Dermis blood vessel endothelial cell (primary cell): ENCODE results near the gene APH1A. TPM values are rescaled to one million over a fixed set of nuclear protein-coding genes. Genes with fewer than 3 reads are reported as not detected.
"Not testable (repeated sequence)": the region's sequence is repeated elsewhere in the genome, so short reads cannot be mapped to it uniquely, and the experiment has no call there.

Source experiments
- DNase-seq: peaks from one replicate; pipeline ENCODE4 v3.0.0; 2010
- total RNA-seq: library from RNA; depleted of rRNA; stranded (reverse); fragments of >200 nt; gene quantifications from 2 replicates; pipeline ENCODE4 v1.2.3, GENCODE V29; 2014

The APH1A gene
- total RNA-seq, 1 donor from 2014 or later = 182 TPM

DNA sequence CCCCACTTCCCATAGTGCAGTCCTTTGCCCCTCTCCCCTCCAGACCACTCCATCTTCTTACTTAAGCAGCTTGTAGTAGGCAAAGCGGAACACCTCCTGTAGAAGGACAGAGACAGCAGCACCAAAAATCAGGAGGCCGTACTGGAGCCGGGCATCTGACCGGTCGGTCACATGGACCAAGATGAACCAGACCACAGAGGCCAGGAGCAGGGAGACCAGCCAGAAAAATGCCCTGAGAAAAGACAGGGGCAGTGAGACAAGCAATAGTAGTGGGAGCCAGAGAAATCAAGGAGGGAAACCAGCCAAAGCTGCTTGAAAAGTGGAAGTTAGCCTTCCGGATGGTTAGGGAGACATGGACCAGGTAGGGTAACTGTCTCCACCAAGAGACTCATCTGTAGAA, 920 bp downstream of the APH1A start:
- peak; percentile 13 for DNase-seq

DNA sequence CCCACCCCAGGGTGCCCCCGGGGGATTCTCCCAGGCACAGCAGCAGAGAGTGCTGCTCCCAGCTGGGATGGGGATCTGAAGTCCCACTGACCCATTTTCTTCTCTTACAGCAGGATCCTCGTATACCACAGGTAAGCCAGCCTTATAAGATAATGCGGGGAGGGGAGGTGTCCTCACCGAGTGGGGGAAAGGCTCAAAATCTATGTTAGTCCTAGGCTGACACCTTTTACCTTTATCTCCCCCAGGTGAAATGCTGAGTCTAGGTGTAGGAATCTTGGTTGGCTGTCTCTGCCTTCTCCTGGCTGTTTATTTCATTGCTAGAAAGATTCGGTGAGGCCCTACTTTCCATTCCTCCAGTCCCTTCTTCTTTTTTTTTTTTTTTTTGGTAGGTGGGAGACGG, 5.3 kb downstream of the APH1A start:
- no peak for DNase-seq

DNA sequence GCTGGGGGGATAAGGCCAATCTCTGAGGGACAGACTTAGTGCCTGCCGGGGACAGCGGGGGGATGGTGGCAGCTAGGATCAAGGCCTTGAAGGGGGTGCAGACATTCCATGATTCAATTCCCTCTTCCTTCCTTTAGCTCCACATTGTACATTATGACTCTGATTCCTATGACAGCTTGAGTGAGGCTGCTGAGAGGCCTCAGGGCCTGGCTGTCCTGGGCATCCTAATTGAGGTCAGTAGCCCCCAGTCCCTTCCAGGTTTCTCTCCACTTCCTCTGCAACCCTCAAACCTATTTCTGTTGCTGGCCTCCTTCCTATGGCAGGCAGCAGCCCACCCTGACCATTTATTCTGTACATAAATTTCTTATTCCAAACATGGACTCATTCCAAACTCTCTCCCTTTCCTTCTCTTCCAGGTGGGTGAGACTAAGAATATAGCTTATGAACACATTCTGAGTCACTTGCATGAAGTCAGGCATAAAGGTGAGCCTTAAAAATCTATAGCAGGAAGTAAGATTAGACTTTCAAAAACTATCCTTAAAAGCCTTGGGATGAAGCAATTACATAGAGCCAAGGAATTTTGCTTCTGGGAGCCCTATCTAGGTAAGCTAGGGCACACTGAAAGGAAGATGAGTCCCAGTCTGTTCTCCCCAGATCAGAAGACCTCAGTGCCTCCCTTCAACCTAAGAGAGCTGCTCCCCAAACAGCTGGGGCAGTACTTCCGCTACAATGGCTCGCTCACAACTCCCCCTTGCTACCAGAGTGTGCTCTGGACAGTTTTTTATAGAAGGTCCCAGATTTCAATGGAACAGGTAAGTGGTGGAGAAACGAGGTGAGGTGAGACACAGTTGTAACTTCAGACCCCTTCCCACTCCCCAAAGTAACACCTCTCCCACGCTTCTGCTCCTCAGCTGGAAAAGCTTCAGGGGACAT, 6.2 kb downstream of the APH1A start:
- DNase-seq = peak; percentile 15

DNA sequence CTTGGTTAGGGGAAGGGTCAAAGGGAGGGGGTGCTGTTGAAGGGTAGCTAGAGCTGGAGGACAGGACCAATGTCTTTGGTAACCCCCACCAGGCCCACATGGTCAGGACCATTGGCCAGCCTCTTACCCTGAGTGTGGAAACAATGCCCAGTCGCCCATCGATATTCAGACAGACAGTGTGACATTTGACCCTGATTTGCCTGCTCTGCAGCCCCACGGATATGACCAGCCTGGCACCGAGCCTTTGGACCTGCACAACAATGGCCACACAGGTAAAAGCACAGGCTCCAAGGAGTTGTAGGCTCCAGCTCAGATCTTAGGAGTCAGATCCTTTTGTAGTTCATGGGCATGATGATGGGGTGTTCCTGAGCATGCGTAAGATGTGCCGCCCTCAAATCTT, 7.4 kb downstream of the APH1A start:
- DNase-seq = no peak

DNA sequence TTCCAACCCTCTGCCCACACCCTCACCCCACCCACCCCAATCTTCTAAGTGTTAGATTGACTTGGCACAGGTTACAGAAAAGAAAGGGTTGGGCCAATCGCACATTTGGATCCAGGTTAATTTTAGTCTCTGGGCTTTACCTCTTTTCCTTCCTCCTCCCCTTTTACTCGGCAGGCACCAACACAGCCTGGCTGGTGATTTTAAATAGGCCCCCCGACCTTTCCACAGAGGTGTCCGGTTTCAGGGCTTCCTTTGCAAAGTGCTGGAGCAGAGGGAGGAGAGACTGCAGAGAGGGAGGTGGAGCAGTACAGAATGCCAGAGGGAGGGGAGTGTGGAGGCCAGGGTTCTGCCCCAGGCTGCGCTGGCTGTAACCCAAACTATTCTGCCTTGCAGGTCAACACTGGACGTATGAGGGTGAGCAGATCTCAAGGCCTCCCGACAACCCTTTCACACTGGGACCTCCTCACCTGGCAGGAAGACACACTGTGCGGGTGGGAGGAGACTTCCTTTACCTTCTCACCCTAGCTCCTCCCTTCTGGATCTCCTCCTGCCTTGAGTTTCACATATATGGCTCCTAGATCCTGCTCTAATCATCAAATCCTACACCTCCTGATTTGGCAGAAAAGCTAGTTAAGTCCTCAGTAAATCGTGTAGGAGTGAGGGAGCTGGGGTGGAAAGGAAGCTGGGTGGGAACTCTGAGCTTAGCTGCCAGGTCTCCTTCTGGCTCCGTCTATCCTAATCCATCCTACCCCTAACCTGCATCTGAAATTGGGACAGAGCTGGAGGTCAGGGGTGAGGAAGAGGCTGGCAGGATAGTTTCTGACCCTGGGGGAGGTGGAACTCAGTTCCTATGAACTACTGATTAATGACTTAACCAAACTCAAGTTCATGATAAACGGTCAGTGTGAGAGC, 8.8 kb downstream of the APH1A start:
- no peak for DNase-seq

DNA sequence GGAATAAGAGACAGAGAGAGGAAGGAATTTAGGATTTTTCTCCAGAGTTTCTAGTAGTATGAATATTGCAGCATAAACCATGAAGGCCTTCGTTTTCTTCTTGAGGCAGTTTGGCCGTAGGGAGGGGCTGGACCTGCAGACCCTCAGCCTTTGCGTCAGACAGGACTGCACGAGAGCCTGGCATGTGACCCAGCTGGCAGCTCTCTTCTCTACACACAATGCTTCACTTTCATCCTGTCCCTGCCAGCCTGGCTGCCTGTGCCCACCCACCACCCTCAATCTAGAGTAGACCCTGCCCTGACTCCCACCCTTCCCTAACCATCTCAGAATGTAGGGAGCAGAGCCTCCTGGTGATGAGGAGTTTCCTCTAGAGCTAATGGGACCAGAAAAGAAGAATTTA, 9.6 kb downstream of the APH1A start:
- DNase-seq = no peak

DNA sequence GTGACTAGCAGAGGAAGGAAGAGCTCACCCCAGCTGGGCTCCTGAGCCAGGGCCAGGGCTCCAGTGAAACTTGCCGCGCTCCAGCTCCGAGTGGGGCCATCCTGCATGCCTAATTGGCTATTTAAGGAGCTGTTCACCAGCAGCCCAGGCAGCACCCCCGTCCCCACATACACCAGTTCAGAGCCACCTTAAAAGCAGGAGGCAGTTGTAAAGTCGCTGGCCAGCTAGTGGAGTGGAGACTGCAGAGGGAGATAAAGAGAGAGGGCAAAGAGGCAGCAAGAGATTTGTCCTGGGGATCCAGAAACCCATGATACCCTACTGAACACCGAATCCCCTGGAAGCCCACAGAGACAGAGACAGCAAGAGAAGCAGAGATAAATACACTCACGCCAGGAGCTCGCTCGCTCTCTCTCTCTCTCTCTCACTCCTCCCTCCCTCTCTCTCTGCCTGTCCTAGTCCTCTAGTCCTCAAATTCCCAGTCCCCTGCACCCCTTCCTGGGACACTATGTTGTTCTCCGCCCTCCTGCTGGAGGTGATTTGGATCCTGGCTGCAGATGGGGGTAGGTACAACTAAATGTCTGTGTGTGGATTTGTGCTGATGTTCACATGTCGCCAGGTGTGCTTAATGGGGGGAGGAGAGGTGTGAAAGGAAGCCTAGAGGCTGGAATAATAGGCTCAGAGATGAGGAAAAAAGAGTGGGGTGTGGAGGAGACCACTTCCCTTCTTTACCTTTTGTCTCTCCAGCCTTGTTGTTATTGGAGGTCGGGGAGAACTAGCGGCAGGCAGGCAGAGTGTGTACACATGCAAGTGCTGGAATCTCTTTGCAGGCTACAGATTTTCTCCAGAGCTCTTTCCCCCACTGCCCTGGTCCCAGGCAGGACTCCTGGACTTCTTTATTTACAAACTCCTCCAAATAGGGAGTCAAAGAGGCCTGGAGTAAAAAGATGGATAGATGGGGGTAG, 10.9 kb downstream of the APH1A start, which contains the start of gene CA14:
Gene CA14 (plus strand): TSS at position 151 of the 962 bp plus-strand sequence. CDS start 355 bp downstream, at position 506.
- DNase-seq = no peak

DNA sequence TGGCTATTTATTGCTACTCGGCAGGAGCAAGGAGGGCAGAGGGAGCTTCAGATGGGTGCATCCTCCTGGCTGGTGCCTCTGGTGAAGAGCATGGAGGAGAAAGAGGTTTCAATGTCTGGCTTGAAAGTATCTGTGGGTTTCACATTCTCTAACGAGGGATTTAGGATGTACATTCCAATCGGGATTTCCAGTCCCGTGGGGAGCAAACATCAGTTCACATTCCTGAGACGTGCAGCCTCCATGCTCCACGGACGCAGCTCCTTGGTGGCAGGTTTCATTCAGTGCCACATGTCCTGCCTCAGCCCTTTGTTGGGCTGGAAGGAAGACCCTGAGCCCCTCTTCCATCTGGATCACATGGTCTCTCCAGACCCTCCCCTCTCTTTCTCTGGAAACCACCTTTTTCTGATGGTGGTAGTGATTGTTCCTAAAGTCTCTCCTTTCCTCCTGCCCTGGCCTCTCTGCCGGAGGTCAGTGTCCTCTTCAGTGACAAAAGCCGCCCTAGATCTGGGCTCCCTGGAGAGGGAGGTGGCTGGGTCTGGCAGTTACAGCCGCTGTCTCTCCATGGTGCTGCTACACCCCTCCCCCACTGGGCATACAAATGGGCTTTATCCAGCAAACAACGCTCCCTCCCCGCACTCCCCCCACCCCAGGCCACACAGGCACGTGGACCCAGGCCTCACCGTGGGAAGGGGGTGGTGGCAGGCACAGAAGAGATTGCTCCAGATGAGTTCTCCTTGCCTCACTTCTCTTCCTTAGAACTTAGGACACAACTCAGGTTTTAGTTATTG, 12.1 kb downstream of the APH1A start:
- DNase-seq = no peak

DNA sequence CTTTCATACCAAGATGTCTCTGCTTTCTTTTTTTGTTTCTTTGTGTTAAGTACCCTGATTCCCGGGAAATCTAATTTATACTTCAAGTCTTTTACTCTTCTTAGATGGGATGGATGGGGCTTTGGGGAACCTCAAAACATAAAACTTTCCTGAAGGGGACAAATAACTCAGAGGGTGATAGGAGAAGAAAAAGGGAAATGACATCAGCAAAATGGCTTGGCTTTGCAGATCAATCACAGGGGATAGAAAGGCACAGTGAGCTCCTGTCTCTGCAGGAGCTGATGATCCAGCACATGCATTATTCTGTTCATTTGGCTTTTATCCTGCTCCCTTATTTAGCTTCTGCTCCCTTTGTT, 12.6 kb downstream of the APH1A start:
- no peak for DNase-seq

DNA sequence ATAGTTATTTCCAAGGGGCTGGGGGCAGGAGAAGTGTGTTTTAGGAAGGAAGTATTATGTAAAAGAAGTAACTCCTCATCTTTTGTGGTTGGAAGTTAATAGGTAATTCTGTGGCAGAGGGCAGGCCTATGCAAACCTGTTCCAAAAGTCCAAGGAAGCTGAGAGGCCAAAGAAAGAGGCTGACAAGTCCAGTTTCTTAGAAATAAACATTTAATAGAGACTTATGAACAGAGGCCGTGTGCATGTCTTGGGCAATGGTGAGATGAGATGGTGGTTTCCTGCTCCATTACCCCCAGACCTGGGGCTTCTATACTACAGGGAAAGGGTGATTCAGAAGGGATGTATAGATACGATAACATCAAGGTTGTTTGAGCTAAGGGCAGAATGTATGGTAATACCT, 18.9 kb downstream of the APH1A start:
- no peak for DNase-seq

DNA sequence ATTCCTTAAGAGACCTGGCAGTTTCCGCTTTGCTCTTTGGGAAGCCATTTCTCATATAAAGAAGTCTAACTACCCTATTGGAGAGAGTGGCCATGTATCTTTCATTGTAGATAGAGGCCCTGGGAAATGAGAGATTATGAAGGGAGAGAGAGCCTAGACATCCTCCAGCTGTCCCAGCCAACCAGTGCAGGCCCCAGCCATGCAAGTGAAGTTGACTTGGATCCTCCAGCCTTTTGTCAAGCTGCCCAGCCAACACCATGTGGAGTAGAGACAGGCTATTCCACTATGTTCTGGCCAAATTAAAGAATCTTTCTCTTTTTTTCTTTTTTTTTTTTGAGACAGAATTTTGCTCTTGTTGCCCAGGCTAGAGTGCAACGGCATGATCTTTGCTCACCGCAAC, 25.8 kb downstream of the APH1A start:
- DNase-seq = no peak

DNA sequence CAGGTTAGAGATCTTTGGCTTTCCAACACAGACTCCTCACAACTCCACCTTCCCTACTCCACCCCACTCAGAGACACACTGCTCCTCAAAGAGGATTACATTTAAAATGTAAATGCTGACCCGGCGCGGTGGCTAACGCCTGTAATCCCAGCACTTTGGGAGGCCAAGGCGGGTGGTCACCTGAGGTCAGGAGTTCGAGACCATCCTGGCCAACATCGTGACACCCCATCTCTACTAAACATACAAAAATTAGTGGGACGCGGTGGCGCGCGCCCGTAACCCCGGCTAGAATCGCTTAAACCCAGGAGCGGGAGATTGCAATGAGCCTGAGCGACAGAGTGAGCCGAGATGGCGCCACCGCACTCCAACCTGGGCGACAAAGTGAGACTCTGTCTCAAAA, 31.1 kb downstream of the APH1A start:
- DNase-seq = no peak

DNA sequence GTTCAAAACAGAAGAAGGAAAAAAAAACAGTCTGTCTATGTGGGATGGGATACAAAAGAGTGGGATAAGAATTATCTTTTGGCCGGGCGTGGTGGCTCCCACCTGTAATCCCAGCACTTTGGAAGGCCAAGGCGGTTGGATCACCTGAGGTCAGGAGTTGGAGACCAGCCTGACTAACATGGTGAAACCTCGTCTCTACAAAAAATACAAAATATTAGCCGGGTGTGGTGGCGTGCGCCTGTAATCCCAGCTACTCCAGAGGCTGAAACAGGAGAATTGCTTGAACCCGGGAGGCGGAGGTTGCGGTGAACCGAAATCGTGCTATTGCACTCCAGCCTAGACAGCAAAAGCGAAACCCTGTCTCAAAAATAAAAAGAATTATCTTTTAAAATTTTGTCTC, 31.6 kb downstream of the APH1A start:
- DNase-seq = not testable (repeated sequence)

DNA sequence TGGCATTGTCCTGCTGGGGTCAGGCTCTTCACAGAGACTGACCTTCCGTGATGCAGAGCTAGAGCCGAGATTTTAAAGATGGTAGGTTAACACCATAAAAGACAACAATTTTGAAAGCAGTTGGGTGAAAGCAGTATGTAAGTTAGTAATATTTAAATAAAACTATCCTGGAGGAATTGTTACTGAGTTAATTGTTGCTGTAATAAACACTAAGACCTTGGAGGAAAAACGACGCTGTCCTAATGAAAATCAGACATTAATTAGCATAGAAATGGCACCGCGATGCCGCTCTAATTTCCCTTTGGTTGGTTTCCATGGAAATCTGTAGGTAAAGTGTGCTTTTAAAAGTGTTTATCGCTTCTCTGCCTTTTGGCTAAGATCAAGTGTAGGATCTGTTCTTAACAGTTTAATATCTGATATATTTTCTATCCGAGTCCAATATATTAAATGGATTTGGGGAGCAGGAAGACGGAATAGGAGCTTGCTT, 32.2 kb downstream of the APH1A start:
- DNase-seq = no peak

DNA sequence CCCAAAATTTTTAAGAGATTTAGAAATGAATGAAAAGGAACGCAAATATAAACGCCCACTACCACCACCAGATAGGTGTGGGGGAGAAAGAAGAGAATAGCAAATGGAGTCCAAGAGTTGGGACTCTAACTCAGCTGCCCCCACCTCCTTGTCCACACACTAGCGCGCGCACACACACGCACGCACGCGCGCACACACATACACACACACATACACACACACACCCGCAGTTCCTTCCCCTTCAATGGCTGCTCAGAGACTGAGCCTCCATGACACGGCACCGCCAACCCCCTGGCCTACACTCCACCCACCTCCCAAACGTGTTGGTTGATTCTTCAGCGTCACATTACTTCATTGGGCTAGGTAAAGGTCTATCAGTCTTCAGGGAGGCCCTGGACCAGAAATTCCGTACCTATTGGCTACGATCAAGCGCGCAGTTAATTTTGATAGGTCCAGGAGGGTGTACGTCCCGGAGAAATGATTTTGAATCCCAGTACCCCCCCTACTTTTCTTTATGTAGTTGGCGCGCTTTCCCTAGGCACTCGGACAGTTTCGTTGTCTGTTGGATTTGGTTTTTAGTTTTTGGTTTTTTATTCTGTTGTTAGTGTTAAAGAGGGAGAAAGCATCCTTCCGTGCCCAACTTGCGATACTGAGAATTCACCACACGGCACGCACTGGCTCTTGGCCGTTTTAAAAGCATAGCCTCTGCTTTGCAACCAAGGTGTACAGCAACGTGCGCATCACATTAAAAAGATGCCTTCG, 32.8 kb downstream of the APH1A start, which contains the start of gene ANP32E:
Gene ANP32E (minus strand): TSS at position 261 of the 762 bp plus-strand sequence. CDS start 326 bp downstream, outside the sequence.
- peak; percentile 100 for DNase-seq

DNA sequence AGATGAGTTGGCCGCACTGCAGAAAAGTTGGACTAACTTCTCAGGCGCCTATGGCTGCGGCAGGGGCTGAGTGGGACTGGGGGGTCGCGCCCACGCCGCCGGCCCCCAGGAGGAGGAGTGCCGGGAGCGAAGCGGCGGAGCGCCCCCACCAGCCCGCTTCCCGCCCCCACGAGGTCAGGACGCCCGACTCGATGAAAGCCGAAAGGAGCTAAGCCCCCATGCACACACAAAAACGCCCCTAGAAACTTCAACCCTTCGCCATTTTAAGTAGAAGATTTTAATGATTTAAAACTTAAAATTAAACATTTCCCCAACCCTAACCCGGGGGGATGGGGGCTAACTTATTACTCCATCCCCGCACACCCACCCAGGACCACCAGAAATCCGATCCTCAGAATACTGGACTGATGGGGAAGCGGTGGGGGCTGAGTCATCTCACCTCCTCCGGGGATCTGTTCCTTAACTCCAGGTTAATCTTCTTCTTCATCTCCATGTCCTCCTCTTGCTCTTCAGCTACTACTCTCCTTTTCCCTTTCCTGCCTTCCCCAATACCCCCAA, 33.4 kb downstream of the APH1A start:
- peak; percentile 38 for DNase-seq

DNA sequence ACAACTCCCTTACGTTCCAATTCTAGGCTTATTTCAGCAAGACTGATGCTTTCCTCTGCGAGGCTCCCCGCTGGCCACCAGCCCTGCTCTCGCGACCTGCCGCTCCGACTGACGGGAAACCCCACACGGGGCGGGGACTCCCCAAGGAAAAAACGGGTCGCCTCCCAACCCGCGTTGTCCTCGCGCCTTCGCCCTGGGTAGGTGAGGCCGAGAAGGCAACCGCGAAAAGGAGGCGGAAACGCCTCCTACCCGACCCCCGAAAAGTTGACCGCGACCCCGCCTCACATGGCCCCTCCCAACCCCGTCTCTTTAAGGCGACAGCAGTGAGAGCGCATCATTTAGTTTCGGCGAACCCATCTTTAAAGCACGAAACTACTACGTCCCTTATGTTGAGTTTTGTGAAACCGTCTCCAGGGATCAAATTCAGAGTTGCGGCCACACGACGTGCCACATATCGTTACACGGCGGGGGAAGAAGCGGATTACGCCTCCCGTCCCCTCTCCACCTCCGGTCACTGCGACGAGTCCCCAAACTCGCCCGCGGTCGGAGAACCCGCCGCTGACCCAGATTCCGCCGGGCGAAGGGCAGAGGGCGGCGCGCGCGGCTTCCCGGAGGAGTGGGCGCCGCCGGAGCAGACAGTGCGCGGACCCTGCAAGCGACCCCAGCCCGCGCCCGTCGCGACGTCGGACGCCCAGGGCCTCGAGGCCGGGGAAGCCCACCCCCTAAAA, 34.1 kb downstream of the APH1A start:
- DNase-seq = peak; percentile 76

DNA sequence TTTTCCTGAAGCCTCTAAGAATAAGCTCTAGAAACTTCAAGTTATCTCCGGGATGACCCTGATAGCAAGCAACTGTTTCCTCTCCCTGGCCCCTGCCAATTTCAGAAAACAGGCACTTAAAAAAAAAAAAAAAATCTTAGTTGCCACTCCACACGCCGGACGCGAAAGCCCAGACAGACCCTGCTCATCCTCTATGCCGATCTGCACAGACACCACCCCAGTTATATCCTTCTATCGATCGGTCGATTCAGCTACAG, 34.6 kb downstream of the APH1A start:
- DNase-seq = no peak
